Effector CD4-positive, alpha-beta T cell (primary cell): ENCODE results near the gene AMER2.

Source experiments
- DNase-seq: peaks from one replicate; pipeline ENCODE4 v3.0.0-alpha.2; 2020

AMER2 gene

DNA sequence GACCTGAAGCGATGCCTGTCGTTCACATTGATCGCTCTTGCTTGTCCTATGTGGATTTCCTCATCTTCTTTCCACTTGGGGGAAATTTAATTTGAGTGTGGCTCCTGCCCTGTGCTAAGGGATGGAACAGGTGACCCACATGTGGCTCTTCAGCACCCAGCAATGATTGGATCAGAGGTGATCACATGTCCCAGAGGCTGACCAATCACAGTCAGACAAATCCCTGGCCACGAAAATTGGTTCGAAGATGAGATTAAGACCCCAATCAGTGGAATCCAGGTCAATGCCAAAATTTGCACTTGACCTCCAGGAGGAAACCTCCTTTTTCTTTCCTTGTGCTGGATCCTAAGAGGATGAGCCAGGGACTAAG is 23.7 kb downstream of the AMER2 start:
- DNase-seq, result no peak

DNA sequence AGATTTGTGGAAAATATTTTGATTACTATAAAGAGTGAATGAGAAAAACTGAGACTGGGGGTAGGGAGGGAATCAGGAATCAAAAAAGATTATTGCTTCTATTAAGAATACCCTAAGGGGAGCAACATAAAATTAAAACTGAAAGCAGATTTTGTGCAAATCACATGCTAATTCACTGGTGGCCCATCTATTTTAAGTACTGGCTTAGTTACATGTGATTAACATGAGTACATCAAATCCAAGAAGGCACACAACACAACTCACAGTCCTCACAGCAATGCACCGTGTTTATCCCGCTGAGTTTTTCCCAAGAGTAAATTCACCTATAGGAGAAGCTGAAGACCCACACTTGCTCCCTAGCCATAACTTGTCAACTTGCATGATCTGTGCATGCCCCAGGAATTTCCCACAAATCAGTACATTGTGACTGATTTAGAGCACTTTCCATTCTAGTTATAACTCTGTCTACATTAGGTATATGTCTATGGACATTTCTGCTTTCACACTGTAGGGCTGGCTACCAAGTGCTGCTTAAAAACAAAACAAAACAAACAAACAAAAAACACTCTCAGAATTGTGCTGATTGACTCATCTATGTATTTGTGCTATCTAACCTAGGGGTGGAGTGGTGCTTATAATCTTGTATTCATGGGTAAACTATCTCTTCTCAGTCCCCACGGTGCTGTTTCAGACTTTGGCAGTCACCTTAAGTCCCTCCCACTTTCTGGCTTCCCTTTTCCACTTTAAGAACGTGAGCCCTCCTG is 24.3 kb downstream of the AMER2 start:
- no peak for DNase-seq

DNA sequence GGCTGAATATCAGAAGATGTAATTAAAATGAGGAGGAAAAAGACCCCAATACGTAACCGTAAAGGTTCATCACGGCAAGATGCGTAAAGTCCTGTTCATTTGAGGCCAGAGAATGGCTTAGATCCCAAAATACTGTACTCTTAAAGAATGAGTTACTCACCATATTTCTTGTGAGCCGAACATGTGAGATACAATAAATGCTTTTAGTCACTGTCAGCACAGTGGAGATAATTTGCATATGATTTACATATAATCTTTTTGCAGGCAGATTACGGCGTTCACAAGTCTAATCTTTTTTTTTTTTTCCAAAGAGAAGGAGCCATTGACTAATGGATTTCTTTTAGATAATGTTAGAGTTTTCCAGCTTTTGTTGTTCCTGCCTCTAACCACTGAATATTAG is 28.4 kb downstream of the AMER2 start:
- DNase-seq, result no peak

DNA sequence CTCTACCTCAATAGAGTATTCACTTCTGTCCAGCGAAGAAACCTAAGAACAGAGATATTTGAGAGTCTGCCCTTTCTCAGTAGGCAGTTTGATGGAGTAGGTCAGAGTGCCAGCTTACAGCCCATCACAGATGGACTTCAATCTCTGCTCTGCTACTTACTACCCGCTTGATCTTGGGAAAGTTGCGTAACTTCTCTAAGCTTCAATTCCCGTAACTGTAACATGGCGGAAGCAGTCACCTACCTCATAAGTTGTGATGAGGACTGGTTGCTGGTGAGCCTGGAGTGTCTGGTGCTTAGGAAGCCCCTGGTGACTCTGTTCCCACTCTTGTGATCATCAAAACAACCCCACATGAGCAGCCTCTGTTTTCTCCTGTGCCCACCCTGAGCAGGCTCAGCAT is 31.0 kb downstream of the AMER2 start:
- DNase-seq, result no peak

DNA sequence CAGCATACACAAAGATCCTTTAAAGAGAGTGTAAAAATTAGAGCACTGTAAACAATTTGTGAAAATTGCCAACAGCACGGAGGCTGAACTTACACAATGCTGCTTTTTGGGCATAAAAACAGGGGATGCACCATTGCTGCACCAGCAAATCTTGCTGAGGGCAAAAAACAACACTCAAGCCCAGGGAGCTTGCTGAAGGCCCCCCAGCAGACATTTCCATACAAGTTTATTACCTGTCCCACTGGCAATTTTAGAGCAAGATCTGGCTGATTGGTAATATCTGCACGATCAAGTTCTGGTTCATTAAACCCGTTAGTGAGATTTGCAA is 34.3 kb downstream of the AMER2 start:
- no peak for DNase-seq

DNA sequence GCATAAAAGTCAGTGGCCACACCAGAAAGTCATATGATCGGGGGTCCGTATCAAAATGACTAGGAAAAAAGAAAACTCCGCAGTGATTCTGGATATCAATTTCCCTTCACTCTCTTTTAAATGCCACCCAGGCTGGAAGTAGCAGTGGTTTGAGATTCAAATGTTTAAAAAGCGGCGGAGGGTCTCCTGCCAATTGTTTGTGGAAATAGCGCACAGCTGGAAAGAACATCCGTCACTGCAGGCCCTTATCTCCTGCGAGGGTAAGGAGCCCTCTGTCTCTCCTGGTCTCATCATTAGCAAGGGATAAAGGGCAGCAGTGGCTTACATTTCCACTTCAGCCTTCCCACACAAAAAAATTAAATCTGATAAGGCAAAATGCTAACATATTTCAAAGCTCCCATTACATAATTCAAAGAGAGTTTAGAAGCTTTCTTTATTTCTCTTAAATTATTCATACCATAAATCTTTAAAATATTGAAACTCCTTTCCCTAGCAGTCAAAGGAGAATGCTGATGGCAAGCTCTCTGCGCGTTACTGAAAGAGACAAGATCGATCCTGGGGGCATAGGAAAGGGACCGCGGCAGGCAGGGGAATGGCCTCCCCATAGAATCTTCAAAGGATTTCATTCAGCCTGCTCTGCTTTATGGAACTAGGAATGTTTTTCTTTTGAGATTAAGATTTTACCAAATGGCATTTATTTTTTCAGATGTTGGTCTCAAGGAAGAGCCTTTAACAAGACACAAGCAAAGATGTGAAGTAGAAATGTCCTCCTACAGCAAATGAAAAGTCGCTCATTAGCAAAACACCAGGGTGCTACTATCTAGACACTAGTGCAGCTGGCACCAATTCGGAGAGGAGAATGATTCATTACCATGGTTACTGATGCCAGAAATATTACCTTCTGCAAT is 35.0 kb downstream of the AMER2 start:
- DNase-seq, result no peak

DNA sequence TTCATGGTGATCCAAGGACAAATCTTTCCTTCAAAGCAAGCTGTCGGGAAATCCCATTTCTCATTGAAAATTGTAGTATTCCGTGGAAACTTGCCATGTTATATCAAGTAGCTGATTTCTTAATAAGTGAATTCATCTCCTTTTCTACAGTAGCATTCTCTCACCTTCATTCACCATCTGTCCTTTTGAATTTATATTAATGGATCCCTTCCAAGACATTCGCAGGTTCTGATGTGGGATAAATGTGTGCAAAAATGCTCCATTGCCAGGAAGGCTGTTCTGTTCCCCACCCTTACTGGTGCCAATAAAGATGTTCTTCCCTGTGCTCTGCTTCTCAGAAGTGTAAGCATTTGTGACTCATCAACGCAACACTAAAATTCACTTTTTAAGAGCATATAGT is 36.2 kb downstream of the AMER2 start:
- DNase-seq, result no peak

DNA sequence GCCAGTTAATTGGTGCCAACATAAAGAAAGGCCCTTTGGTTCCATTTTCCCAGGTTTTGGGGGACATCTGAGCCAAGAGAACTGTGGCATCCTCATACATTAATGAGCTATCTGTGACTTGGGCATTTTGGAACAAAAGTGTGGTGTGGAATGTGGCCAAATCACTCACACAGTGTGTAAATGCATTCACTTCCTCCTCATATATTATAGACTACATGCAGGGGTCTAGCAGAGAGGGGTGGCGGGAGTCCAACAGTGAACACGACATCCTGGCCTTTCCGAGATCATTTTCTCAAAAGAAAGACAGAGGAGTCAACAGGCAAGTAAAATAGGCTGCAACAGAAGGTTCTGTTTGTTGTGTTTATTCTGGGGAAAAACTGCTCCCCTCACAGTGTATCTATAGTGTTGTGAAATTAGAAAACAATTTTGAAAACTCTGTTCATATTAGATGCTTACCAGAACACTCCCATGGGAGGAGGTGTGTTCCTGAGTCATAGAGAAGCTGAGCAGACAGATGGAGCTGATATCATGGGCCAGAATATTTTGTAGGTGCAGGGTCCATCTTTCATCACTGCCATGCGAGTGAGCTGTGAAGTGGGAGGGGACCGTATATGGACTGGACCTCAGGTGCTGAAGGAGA is 39.2 kb downstream of the AMER2 start:
- DNase-seq, result no peak

DNA sequence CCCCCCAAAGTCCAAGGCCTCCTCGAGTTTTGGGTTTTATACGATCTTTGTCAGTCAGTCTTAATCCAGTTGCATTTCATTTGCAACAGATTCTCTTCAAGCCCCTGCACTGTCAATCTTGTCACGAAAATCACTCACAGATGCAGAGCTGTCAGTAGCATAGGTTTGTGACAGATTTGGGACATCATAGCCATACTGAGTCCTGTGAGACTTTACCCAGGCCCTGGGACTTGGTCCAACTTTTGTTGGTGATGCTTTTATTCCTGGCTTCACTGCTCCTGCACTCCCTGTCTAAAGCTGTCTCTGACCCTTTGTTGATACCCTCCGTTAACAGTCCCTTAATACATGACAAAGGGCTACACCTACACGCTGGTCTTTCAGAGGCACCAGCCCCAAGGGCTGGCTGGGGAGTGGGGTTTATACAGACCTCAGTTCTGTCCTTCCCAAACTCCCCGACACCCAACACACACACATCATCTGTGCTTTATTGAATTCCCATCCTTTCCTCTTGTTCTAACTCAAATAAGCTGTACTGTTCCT is 40.1 kb downstream of the AMER2 start:
- DNase-seq, result no peak

DNA sequence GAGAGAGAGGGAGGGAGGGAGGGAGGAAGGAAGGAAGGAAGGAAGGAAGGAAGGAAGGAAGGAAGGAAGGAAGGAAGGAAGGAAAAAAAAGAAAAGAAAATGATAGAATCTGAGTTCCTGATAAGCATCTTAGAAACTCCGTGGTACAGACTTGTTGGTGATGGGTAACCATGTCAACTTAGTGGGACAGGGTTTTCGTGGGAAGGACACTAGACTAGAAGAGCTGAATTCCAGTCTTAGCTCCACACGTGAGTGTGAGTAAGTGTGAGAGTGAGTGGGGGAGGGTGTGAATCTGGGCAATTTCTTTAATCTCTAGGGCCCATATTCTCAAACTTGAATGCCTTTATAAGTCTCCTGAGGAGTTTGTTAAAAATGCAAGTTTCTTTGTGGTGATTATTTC is 41.1 kb downstream of the AMER2 start:
- no peak for DNase-seq

DNA sequence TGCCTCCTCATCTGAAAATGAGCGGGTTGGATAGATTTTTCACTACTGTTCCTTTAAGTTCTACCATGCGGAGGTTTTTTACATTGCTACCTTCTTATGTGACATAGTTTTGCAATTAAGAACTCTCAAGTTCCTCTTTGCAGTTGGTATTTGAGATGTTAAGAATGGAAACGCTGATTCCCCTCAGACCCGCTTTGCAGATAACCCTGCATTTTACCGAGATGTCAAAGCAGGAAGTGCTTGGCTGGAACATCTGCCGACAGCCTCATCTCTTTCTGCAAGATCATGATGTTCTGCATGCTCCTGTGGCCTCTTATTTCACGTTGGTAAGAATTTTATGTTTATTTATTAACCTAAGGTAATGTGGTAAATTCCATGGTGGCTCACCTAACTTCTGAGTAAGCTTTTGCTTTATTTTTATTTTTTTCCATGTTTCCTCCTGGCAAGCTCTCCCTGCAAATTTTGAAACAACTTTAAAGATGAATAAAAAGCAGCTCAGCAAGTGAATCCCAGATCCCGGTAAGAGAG is 53.6 kb downstream of the AMER2 start:
- no peak for DNase-seq

DNA sequence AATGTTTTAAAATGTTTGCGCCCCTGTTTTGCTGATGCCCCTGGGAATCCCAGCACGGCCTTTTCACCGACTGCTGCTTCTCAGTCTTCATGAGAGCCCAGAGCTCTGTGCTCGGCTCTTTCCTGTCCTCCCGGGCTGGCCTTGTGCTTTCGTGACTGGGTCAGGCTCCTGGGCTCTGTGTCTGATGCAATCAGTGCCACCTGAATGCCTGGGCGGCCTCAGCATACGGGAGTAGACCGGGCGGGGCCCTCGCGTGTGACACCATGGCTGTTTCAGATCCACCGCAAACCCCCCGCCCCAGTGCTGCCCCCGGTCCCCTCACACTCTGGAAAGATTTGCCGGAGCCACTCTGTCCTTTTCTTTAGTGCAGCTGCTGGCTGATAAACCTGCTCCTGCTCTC is 54.8 kb downstream of the AMER2 start:
- no peak for DNase-seq

DNA sequence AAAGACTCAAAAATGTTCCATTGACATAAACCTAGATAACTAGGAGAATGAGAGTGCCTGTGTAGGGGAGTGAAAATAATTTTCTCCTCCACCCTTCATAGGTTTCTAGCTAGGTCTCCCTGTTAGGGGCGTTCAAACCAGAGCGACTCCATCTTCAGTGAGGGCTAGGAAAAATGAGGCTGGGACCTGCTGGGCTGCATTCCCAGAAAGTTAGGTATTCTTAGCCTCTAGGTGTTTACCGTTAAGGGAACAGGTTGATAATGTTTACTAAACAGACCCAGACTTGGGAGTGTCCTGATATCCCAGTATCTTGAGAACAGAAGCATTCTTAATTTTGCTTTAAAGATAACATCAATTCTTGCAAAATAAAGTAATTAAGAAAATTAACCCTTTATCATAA is 56.0 kb downstream of the AMER2 start:
- no peak for DNase-seq

DNA sequence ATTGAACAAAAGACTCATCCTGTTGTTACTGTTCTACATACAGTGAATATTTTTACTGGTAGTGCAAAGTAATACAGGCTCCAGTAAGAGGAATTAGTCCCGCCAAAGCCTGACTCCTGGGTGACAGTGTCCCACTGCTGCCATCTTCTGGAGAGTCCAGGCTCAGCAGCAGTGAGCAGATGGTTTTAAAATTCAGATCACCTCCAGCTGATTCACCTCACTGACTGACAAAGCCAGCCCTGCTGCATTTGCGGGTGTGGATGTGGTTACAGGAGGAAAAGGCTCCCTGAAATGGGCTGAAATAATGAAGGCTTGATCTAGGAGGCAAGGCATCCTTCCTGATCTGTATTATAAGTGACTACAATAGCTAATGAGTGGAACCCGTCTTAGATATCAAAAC is 57.9 kb downstream of the AMER2 start:
- peak; percentile 30 for DNase-seq

DNA sequence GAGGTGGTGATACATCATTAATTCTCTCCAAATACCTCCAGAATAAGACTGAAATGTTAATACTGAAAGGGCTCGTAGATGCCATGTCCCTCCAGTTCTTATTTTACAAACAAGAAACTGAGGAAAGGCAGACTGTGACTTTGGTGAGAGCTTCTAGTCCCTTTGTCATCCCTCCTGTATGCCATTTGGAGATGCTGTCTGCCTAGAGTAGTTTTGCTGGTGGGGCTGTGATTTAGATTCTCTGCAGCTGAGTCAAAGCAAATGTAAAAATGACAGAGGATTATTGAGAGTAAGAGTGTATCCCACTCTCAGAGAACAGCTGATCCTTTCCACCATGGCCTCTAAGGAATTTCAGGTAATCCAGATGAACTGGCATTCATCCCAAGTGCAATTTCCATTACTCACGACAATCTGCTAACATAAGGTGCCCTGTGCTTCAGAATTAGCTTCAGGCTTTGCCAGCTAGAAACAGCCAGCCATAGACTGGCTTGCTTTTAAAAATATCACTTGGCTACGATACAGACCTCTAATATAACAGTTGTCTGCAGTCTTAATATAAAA is 59.3 kb downstream of the AMER2 start:
- no peak for DNase-seq
